Caco-2 (cell line): ENCODE data around the gene PIEZO1. TPM values are rescaled to one million over a fixed set of nuclear protein-coding genes. Genes with fewer than 3 reads are reported as not detected.

Experiments
- BruUV-seq: library from RNA; stranded (reverse); fragments of 400-500 nt; replicated peaks from 2 replicates; lab custom pipeline; 2021; lab: Mats Ljungman, UMichigan
- CTCF ChIA-PET: fragments of 300-600 bp; sonication (Branson Sonifier 250); formaldehyde crosslinking; loops from one replicate; lab custom pipeline; 2022; ENCODE audit warnings: antibody characterized with exemption; lab: Charles Lee
- POLR2A ChIA-PET: fragments of 300-600 bp; sonication (Branson Sonifier 250); formaldehyde crosslinking; loops from one replicate; lab custom pipeline; 2022; ENCODE audit warnings: antibody characterized with exemption; lab: Charles Lee
- DNase-seq, 2 experiments: peaks; one replicate each; pipeline versions ENCODE4 v3.0.0 to v3.0.0-alpha.2; 2020 to 2022
- H3K27me3 ChIP-seq: replicated peaks from 2 replicates; pipeline ENCODE4 v1.6.0; 2011; ENCODE audit warnings: low read length; ENCODE audit not compliant: control insufficient read depth, insufficient read depth
- H3K36me3 ChIP-seq: 2 replicates; pipeline ENCODE4 v1.5.1; 2011; ENCODE audit warnings: low read length; ENCODE audit not compliant: control insufficient read depth, insufficient read depth
- H3K4me1 ChIP-seq: fragments of 250-450 bp; sonication (Bioruptor Pico); 2 replicates; pipeline ENCODE4 v1.5.1; 2020; ENCODE audit warnings: mild to moderate bottlenecking
- H3K4me3 ChIP-seq: 2 replicates; pipeline ENCODE4 v1.5.1; 2011; ENCODE audit warnings: low read depth, mild to moderate bottlenecking, control low read depth, low read length
- H3K9me3 ChIP-seq: fragments of 250-450 bp; sonication (Bioruptor Pico); 2 replicates; pipeline ENCODE4 v1.5.1; 2020; ENCODE audit warnings: mild to moderate bottlenecking, moderate library complexity
- H3K27ac Mint-ChIP-seq: one replicate; pipeline ENCODE4 v1.8.0; 2022; ENCODE audit warnings: mixed read lengths; ENCODE audit not compliant: unreplicated experiment
- H3K27me3 Mint-ChIP-seq: one replicate; pipeline ENCODE4 v1.8.0; 2022; ENCODE audit warnings: mixed read lengths; ENCODE audit not compliant: insufficient read depth, unreplicated experiment
- H3K36me3 Mint-ChIP-seq: one replicate; pipeline ENCODE4 v1.8.0; 2022; ENCODE audit warnings: mild to moderate bottlenecking, mixed read lengths; ENCODE audit not compliant: insufficient read depth, unreplicated experiment
- H3K4me1 Mint-ChIP-seq: one replicate; pipeline ENCODE4 v1.8.0; 2022; ENCODE audit warnings: low read depth, mixed read lengths; ENCODE audit not compliant: unreplicated experiment
- H3K4me3 Mint-ChIP-seq: one replicate; pipeline ENCODE4 v1.8.0; 2022; ENCODE audit warnings: mild to moderate bottlenecking, moderate library complexity, mixed read lengths; ENCODE audit not compliant: unreplicated experiment
- H3K9me3 Mint-ChIP-seq: one replicate; pipeline ENCODE4 v1.8.0; 2022; ENCODE audit warnings: mixed read lengths; ENCODE audit not compliant: unreplicated experiment
- CTCF ChIP-seq, 2 experiments: fragments of 200-600 bp in 1 of 2; IDR thresholded peaks; 1 replicate in 1 of 2; 2 replicates in 1 of 2; pipeline versions ENCODE4 v1.5.1 to v1.8.0; 2011 to 2022; ENCODE audit warnings: antibody characterized with exemption in 1 of 2, control low read depth in 1 of 2, inconsistent platforms in 1 of 2, low read depth in 1 of 2, low read length in 1 of 2, mild to moderate bottlenecking in 1 of 2, moderate library complexity in 1 of 2; ENCODE audit not compliant: insufficient read depth in 1 of 2, severe bottlenecking in 1 of 2, unreplicated experiment in 1 of 2
- intact Hi-C: fragments of 100-400 bp; cut with micrococcal nuclease; formaldehyde crosslinking; loops from one replicate; pipeline ENCODE4 v1.10.0; 2022; ENCODE audit not compliant: unreplicated experiment
- total RNA-seq: library from RNA; stranded (reverse); gene quantifications from 2 replicates; pipeline ENCODE4 v1.2.3, GENCODE V29; 2022

The PIEZO1 gene
- total RNA-seq, 1 experiment from 2014 or later = 248 TPM

GRCh38 chr16:88779406-88780141 lies 5.4 kb downstream of the PIEZO1 start:
- intact Hi-C loops = no loop called here
- H3K27ac Mint-ChIP-seq = peak overlapping the region; percentile 64
- H3K27me3 Mint-ChIP-seq = no peaks in the 10 kb centered on the region
- H3K4me3 ChIP-seq = no peak overlapping the region
- peaks cover 40% of the 10 kb centered on the region for H3K4me1 Mint-ChIP-seq
- CTCF ChIA-PET = interaction anchor here (0.6 to 4.0 kb wide), 4 partner anchors 16 to 655 kb away, joined by 3 to 27 read pairs (median 6); no protein-coding TSS in a partner anchor
- no TSS peak for BruUV-seq
- POLR2A ChIA-PET = interaction anchor here (1.6 kb wide), 1 partner anchor 16 kb away, joined by 4 read pairs; no protein-coding TSS in a partner anchor
- no peaks in the 10 kb centered on the region for H3K9me3 Mint-ChIP-seq
- DNase-seq = no peak
- peaks cover 52% of the 10 kb centered on the region for H3K36me3 Mint-ChIP-seq
- no peak for TF ChIP-seq CTCF (IDR thresholded peaks at IDR 0.05; ENCODE audit: insufficient read depth in 1 of 2, low read depth in 1 of 2, low read length in 1 of 2, severe bottlenecking in 1 of 2, unreplicated experiment in 1 of 2)
- no peaks in the 10 kb centered on the region for H3K27me3 ChIP-seq
- H3K4me3 Mint-ChIP-seq = no peak overlapping the region
- H3K36me3 ChIP-seq = no peaks in the 10 kb centered on the region
- H3K9me3 ChIP-seq = no peaks in the 10 kb centered on the region
- H3K4me1 ChIP-seq = peaks cover 53% of the 10 kb centered on the region

- ChIA-PET POLR2A (no interaction called here), CTCF (no interaction called here)
- Histone ChIP-seq H3K36me3 (no peaks in the 10 kb centered on the region), H3K4me1 (peaks cover 58% of the 10 kb centered on the region), H3K27me3 (no peaks in the 10 kb centered on the region), H3K9me3 (no peaks in the 10 kb centered on the region), H3K4me3 (no peak overlapping the region)
- Mint-ChIP-seq H3K36me3 (peaks cover 56% of the 10 kb centered on the region), H3K27ac (peak overlapping the region; percentile 48), H3K4me3 (no peak overlapping the region), H3K4me1 (peaks cover 48% of the 10 kb centered on the region), H3K27me3 (no peaks in the 10 kb centered on the region), H3K9me3 (no peaks in the 10 kb centered on the region)
- intact Hi-C loops = no loop called here
- BruUV-seq = no TSS peak
- no peak for TF ChIP-seq CTCF (IDR thresholded peaks at IDR 0.05; ENCODE audit: insufficient read depth in 1 of 2, low read depth in 1 of 2, low read length in 1 of 2, severe bottlenecking in 1 of 2, unreplicated experiment in 1 of 2)
- DNase-seq = no peak
Measured at GRCh38 chr16:88778541-88779065, 6.4 kb downstream of the PIEZO1 start.

GRCh38 chr16:88778271-88778525 lies 6.8 kb downstream of the PIEZO1 start:
- Mint-ChIP-seq H3K27ac (peak overlapping the region; percentile 48), H3K4me3 (no peak overlapping the region), H3K36me3 (peaks cover 60% of the 10 kb centered on the region), H3K27me3 (no peaks in the 10 kb centered on the region), H3K4me1 (peaks cover 44% of the 10 kb centered on the region), H3K9me3 (no peaks in the 10 kb centered on the region)
- Histone ChIP-seq H3K36me3 (no peaks in the 10 kb centered on the region), H3K4me3 (no peak overlapping the region), H3K4me1 (peaks cover 58% of the 10 kb centered on the region), H3K27me3 (no peaks in the 10 kb centered on the region), H3K9me3 (no peaks in the 10 kb centered on the region)
- POLR2A ChIA-PET = no interaction called here
- no peak for TF ChIP-seq CTCF (IDR thresholded peaks at IDR 0.05; ENCODE audit: insufficient read depth in 1 of 2, low read depth in 1 of 2, low read length in 1 of 2, severe bottlenecking in 1 of 2, unreplicated experiment in 1 of 2)
- BruUV-seq = no TSS peak
- CTCF ChIA-PET = no interaction called here
- intact Hi-C loops = no loop called here
- DNase-seq = no peak
